HG02885 (cell line): ENCODE measurements around the gene TMEM217.

Experiments used
- ATAC-seq: cut with Tn5 transposase; IDR thresholded peaks from one replicate; pipeline ENCODE4 v1.9.1; 2021; ENCODE audit warnings: mild to moderate bottlenecking; ENCODE audit not compliant: unreplicated experiment, poor library complexity

The TMEM217 gene

GRCh38 chr6:37244430-37245310, 13.3 kb downstream of the TMEM217 start:
- no peak for ATAC-seq

DNA sequence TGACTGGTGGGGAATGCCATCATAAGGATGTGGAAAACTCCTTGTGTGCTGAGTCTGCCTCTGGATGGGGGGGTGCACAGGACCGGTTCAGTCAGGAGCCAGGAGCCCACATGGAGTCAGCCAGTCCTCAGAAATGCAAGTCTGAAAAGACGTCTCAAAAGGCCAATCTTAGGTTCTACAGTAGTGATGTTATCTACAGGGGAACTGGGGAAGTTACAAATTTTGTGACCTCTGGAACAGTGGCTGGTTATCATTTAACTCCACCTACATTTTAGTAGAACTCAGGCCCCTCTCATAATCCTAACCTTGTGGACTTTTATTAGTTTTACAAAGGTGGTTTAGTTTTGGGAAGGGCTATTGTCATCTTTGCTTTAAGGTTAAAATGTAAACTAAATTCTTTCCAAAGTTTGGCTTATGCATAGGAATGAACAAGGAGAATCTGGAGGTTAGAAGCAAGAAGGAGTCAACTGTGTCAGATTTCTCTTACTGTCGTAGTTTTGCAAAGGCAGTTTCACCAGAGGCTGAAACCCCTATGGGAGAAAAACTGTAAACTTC, 14.1 kb downstream of the TMEM217 start:
- ATAC-seq: no peak

GRCh38 chr6:37243131-37243815, 14.7 kb downstream of the TMEM217 start:
- no peak for ATAC-seq

DNA sequence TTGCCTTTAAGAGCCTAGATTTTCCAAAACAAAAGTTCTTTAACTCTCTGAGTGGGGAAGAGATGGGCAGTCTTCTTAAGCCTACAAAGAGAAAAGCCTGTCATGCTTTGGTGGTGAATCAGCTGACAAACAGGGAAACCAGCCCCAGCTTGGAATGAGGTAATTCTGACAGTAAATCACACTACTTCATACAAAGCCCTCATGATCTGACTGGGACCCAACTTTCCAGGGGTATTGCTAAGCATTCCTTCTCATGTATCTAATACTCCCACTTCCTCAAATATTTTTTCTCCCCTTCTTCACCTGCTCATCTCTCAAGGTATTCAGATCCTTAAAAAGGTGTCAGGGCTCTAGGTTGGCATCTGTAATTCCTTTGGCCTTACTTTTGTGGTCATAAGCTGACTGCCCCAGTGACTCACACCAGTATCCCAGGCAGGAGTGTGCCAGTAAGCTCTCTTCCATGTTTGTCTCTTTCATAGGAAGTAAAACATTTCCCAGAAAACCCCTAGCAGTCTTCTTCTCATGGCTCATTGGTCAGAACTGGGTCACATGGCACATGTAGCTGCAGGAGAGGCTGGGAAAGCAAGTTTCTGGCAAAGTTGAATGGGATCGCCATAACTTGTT, 15.4 kb downstream of the TMEM217 start:
- no peak for ATAC-seq

- no peak for ATAC-seq
Measured at GRCh38 chr6:37241775-37242428, 16.0 kb downstream of the TMEM217 start.

GRCh38 chr6:37241131-37241530, 16.8 kb downstream of the TMEM217 start:
- ATAC-seq: no peak

DNA sequence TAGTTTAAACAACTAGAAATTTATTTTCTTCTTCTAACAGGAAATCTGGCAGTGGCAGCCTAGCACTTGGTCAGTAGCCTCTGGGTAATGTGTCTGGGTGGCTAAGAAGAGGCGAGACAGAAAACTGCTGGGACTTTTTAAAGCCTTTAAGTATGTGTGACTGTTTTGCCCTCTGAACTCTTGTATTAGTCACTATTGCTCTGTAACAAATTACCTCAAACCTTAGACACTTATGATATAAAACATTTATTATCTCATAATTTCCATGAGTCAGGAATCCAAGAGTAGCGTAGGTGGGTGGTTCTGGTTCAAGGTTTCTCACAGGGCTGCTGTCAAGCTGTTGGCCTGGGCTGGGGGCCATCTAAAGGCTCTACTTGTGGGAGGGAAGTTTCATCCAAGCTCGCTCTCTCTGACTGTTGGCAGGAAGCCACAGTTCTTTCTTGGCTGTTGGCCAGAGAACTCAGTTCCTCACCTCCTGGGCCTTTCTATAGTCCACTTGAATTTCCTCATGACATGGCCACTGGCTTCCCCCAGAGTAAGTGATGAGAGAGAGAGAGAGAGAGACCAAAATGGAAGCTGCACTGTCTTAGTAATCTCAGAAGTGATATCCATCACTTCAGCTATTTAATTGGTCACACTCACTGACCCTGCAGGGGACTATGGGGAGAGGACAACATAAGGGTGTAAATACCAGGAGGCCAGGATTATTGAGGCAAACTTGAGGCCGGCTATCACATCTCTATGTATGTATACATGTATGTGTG, 17.8 kb downstream of the TMEM217 start:
- peak; percentile 51 for ATAC-seq

DNA sequence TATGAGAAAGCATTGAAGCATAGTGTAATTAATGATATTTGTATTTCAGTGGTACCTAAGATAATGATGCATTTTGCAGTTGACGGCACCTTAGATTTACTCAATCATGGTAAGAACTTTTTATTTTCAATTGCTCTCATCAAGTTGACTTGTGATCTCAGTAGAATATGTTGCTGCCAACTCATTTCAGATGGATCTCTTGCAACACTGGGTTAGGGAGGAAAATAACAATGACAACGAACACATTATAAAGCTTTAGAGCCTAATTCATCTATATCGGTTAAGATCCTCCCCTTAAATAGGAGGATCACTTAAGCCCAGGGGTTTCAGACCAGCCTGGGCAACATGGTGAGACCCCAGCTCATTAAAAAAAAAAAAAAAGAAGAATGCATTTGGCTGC, 18.4 kb downstream of the TMEM217 start:
- ATAC-seq: no peak

DNA sequence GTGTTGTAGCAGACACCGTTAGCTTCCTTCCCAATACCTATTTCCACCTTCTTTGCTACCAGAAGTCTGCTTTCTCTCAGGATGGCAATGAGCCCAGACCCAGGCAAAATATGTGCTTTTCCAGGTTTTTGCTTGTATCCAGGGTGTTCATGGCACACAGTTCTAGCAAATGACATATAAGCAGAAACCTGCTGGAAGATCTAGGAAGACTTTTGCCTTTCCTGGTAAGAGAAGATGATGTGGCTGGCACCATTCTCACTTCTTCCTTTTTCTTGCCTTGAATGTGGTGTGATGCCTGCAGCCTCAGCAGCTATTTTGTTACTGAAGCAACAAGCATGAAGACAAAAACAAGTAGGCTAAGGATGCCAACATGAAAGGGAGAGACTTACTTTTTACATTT, 19.6 kb downstream of the TMEM217 start:
- no peak for ATAC-seq

DNA sequence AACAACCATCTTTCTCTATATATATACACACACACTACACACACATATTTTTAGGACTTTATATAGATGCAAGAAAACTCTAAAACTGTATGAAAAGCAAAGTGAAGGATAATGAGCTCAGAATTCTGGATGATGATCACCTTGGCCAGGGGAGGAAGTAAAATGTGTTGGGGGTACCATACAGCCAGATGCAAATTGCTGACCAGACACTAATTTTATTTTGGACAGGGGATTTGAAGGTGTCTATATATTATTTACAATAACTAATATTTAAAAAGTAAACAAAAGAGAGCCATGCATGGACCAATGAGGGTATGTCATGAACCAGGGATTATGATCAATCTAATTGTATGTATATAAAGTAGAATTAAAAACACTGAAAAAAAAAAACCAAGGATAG, 20.2 kb downstream of the TMEM217 start:
- no peak for ATAC-seq

DNA sequence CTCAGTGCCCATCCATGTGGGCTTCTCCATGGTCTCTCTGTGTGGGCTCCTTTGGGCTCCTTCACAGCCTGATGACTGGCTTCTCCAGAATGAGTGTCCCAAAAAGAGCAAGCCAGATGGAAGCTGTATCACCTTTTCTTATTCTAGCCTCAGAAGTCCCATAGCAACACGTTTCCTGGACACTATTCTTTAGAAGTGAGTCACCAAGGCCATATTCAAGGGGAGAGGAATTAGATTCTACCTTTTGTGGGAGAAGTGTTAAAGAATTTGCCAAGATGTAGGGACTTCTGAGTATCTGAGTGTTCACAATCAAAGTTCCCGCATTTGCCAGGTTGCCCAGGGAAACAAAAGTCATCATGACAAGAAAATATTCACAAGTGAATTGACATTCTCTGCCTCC, 21.0 kb downstream of the TMEM217 start:
- ATAC-seq: no peak

DNA sequence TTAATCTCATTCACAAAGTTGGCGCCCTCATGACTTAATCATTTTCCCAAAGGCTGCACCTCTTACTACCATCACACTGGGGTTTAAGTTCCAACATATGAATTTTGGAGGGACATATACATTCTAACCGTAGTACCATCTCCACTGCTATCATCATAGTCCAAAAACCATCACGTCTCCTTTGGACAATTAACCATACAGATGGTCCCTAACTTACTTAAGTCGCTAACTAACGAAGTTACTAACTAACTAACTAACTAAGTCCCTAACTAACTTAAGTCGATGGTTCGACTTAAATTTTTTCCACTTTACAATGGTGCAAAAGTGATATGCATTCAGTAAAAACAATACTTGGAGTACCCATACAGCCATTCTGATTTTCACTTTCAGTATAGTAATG, 24.4 kb downstream of the TMEM217 start:
- no peak for ATAC-seq

GRCh38 chr6:37232430-37233017, 25.4 kb downstream of the TMEM217 start:
- ATAC-seq: no peak

- no peak for ATAC-seq
Measured at GRCh38 chr6:37230104-37230503, 27.8 kb downstream of the TMEM217 start.

- ATAC-seq: no peak
Measured at GRCh38 chr6:37225350-37226169, 32.4 kb downstream of the TMEM217 start.

GRCh38 chr6:37222992-37223391, 35.0 kb downstream of the TMEM217 start:
- no peak for ATAC-seq

- peak; percentile 94 for ATAC-seq
Measured at GRCh38 chr6:37222125-37222967, 35.6 kb downstream of the TMEM217 start.
